K562 (cell line): Measurements from ENCODE around the gene VARS1. TPM values are rescaled to one million over a fixed set of nuclear protein-coding genes. Genes with fewer than 3 reads are reported as not detected.

Experiments used
- BHLHE40 ChIP-seq: IDR thresholded peaks from 2 replicates; pipeline ENCODE4 v1.6.1; 2011; ENCODE audit warnings: low read length, improper control_type of control experiment
- FOXA3 ChIP-seq, 2 experiments: fragments of 450-650 bp in 1 of 2; sonication (generic) in 1 of 2; formaldehyde crosslinking; IDR thresholded peaks in 1 of 2; conservative IDR thresholded peaks in 1 of 2; 2 replicates each; pipeline versions ENCODE4 v1.4.0 to v1.8.0; 2020 to 2022; ENCODE audit warnings: mild to moderate bottlenecking in 2 of 2, missing genetic modification reagents in 1 of 2
- MEF2A ChIP-seq: IDR thresholded peaks from 2 replicates; pipeline ENCODE4 v1.6.1; 2011; ENCODE audit warnings: low read depth, mild to moderate bottlenecking, low read length, moderate library complexity; ENCODE audit not compliant: control insufficient read depth
- TAF7 ChIP-seq: fragments of 450-650 bp; IDR thresholded peaks from 2 replicates; pipeline ENCODE4 v1.6.1; 2016; ENCODE audit warnings: missing genetic modification characterization, missing compliant biosample characterization
- ZNF175 ChIP-seq: fragments of 200-800 bp; sonication (Bioruptor generic); IDR thresholded peaks from 2 replicates; pipeline ENCODE4 v1.6.1; 2016; ENCODE audit warnings: low read depth, mild to moderate bottlenecking, missing genetic modification characterization, missing compliant biosample characterization
- ZNF766 ChIP-seq: fragments of 200-800 bp; sonication (Bioruptor generic); conservative IDR thresholded peaks from 2 replicates; pipeline ENCODE4 v1.6.1; 2016; ENCODE audit warnings: missing genetic modification characterization, missing compliant biosample characterization
- polyA plus RNA-seq, 8 experiments: library from polyadenylated mRNA; depleted of rRNA in 4 of 8; stranded (reverse) in 5 of 8; unstranded in 3 of 8; fragments of >200 nt; fragmentation: Nextera tagmentation in 2 of 8; fragmentation: Illumina TruSeq in 1 of 8; extraction: Ambion mirVana in 2 of 8; extraction: Trizol in 1 of 8; gene quantifications; 2 replicates each; pipeline versions ENCODE4 v1.2.1 to v1.2.3, GENCODE V29; 2011 to 2014; ENCODE audit warnings: inconsistent platforms in 1 of 8, missing spikeins in 1 of 8
- total RNA-seq, 7 experiments: library from RNA; depleted of rRNA in 6 of 7; stranded (reverse); fragments of >200 nt in 6 of 7; fragmentation: Illumina TruSeq in 2 of 7; extraction: Trizol in 2 of 7; gene quantifications; 2 replicates each; pipeline versions ENCODE4 v1.2.1 to v1.2.3, GENCODE V29; 2011 to 2021; ENCODE audit warnings: low replicate concordance in 1 of 7
- TF ChIP-seq, protein P1 (sequence below): fragments of 250-450 bp; sonication (Bioruptor Pico); IDR thresholded peaks from 2 replicates; pipeline ENCODE4 v1.5.0; 2021; ENCODE audit warnings: mild to moderate bottlenecking, borderline replicate concordance
- TF ChIP-seq, protein P2 (sequence below), 2 experiments: fragments of 450-650 bp; formaldehyde crosslinking in 1 of 2; IDR thresholded peaks; 2 replicates each; pipeline versions ENCODE4 v1.4.0 to v1.6.1; 2014 to 2020; ENCODE audit warnings: mild to moderate bottlenecking in 2 of 2, borderline replicate concordance in 1 of 2, low read depth in 1 of 2
- TF ChIP-seq, protein P3 (sequence below), 3 experiments: fragments of 200-800 bp in 1 of 3; fragments of 250-450 bp in 1 of 3; fragments of 450-650 bp in 1 of 3; sonication (Bioruptor Pico) in 1 of 3; sonication (Bioruptor generic) in 1 of 3; formaldehyde crosslinking in 1 of 3; IDR thresholded peaks; 2 replicates each; pipeline versions ENCODE4 v1.6.1 to v1.8.0; 2016 to 2022; ENCODE audit warnings: mild to moderate bottlenecking in 2 of 3, missing genetic modification characterization in 2 of 3, missing compliant biosample characterization in 1 of 3, moderate library complexity in 1 of 3

Gene VARS1
- total and polyA plus RNA-seq, 9 of the 15 experiments (the other 6 are each of a cell fraction or from before 2014, with no cell fraction given) = 2.9 to 488 (median 130) TPM

DNA sequence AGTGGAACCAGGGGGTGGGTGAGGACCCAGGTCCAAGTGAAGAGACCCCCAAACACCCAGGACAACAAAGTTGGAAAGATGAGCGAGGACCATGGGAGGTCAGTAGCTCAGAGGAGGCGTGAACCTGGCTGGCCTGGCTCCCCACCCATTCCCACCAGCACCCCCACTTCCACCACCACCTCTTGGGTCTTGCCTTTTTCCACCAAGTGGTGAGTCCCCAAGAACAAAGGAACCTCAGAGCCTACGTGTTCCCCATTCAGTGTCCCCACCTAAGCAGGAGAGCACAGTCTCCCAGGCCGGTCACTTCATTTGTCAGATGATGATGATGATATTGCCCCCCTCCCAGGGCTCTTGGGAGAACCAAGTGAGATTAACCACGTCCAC is 17.9 kb downstream of the VARS1 start (continued):
- TF ChIP-seq, protein P1, sequence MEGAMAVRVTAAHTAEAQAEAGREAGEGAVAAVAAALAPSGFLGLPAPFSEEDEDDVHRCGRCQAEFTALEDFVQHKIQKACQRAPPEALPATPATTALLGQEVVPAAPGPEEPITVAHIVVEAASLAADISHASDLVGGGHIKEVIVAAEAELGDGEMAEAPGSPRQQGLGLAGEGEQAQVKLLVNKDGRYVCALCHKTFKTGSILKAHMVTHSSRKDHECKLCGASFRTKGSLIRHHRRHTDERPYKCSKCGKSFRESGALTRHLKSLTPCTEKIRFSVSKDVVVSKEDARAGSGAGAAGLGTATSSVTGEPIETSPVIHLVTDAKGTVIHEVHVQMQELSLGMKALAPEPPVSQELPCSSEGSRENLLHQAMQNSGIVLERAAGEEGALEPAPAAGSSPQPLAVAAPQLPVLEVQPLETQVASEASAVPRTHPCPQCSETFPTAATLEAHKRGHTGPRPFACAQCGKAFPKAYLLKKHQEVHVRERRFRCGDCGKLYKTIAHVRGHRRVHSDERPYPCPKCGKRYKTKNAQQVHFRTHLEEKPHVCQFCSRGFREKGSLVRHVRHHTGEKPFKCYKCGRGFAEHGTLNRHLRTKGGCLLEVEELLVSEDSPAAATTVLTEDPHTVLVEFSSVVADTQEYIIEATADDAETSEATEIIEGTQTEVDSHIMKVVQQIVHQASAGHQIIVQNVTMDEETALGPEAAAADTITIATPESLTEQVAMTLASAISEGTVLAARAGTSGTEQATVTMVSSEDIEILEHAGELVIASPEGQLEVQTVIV (CRISPR knock-in tag) = 0 out of 2 replicates have a peak, but pooled peaks have one; percentile 56
- 0 out of 2 replicates have a peak, but pooled peaks have one; percentile 4 for TF ChIP-seq TAF7 (tag)
- TF ChIP-seq, protein P2, sequence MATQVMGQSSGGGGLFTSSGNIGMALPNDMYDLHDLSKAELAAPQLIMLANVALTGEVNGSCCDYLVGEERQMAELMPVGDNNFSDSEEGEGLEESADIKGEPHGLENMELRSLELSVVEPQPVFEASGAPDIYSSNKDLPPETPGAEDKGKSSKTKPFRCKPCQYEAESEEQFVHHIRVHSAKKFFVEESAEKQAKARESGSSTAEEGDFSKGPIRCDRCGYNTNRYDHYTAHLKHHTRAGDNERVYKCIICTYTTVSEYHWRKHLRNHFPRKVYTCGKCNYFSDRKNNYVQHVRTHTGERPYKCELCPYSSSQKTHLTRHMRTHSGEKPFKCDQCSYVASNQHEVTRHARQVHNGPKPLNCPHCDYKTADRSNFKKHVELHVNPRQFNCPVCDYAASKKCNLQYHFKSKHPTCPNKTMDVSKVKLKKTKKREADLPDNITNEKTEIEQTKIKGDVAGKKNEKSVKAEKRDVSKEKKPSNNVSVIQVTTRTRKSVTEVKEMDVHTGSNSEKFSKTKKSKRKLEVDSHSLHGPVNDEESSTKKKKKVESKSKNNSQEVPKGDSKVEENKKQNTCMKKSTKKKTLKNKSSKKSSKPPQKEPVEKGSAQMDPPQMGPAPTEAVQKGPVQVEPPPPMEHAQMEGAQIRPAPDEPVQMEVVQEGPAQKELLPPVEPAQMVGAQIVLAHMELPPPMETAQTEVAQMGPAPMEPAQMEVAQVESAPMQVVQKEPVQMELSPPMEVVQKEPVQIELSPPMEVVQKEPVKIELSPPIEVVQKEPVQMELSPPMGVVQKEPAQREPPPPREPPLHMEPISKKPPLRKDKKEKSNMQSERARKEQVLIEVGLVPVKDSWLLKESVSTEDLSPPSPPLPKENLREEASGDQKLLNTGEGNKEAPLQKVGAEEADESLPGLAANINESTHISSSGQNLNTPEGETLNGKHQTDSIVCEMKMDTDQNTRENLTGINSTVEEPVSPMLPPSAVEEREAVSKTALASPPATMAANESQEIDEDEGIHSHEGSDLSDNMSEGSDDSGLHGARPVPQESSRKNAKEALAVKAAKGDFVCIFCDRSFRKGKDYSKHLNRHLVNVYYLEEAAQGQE (IDR thresholded peaks at IDR 0.05; ENCODE audit: borderline replicate concordance) = no peak
- TF ChIP-seq, protein P2 (CRISPR knock-in tag; IDR thresholded peaks at IDR 0.05; ENCODE audit: low read depth) = no peak
- TF ChIP-seq BHLHE40 = no peak
- peak; percentile 9; the same call in 1 of the 2 replicates for TF ChIP-seq ZNF766 (CRISPR knock-in tag)
- no peak for TF ChIP-seq MEF2A
- TF ChIP-seq, protein P3, sequence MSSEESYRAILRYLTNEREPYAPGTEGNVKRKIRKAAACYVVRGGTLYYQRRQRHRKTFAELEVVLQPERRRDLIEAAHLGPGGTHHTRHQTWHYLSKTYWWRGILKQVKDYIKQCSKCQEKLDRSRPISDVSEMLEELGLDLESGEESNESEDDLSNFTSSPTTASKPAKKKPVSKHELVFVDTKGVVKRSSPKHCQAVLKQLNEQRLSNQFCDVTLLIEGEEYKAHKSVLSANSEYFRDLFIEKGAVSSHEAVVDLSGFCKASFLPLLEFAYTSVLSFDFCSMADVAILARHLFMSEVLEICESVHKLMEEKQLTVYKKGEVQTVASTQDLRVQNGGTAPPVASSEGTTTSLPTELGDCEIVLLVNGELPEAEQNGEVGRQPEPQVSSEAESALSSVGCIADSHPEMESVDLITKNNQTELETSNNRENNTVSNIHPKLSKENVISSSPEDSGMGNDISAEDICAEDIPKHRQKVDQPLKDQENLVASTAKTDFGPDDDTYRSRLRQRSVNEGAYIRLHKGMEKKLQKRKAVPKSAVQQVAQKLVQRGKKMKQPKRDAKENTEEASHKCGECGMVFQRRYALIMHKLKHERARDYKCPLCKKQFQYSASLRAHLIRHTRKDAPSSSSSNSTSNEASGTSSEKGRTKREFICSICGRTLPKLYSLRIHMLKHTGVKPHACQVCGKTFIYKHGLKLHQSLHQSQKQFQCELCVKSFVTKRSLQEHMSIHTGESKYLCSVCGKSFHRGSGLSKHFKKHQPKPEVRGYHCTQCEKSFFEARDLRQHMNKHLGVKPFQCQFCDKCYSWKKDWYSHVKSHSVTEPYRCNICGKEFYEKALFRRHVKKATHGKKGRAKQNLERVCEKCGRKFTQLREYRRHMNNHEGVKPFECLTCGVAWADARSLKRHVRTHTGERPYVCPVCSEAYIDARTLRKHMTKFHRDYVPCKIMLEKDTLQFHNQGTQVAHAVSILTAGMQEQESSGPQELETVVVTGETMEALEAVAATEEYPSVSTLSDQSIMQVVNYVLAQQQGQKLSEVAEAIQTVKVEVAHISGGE (CRISPR knock-in tag; IDR thresholded peaks at IDR 0.05) = 0 out of 6 replicates have a peak, but pooled peaks of 1 of the 3 experiments have one; percentile 5
- TF ChIP-seq ZNF175 = peak; percentile 71
- 0 out of 4 replicates have a peak, but pooled peaks of 1 of the 2 experiments have one; percentile 58 for TF ChIP-seq FOXA3 (CRISPR knock-in tag; conservative IDR thresholded peaks at IDR 0.05 in 1 of 2, IDR thresholded peaks at IDR 0.05 in 1 of 2)
- TF ChIP-seq, all 486 proteins: peak for 12
